OCI-LY1 (cell line): ENCODE data around the gene MAGEC2.

Experiments
- EZH2 ChIP-seq: fragments of 200-600 bp; sonication (generic), shearing (Covaris generic); IDR thresholded peaks from 2 replicates; pipeline ENCODE4 v1.8.0; 2017; ENCODE audit warnings: borderline replicate concordance, mixed run types, mild to moderate bottlenecking, antibody characterized with exemption, low read length, moderate library complexity, mixed read lengths
- TF ChIP-seq, protein P1 (sequence below): fragments of 200-600 bp; sonication (generic), shearing (Covaris generic); IDR thresholded peaks from 2 replicates; pipeline ENCODE4 v1.5.1; 2017; ENCODE audit warnings: mild to moderate bottlenecking, antibody characterized with exemption, low read length, moderate library complexity, mixed read lengths

DNA sequence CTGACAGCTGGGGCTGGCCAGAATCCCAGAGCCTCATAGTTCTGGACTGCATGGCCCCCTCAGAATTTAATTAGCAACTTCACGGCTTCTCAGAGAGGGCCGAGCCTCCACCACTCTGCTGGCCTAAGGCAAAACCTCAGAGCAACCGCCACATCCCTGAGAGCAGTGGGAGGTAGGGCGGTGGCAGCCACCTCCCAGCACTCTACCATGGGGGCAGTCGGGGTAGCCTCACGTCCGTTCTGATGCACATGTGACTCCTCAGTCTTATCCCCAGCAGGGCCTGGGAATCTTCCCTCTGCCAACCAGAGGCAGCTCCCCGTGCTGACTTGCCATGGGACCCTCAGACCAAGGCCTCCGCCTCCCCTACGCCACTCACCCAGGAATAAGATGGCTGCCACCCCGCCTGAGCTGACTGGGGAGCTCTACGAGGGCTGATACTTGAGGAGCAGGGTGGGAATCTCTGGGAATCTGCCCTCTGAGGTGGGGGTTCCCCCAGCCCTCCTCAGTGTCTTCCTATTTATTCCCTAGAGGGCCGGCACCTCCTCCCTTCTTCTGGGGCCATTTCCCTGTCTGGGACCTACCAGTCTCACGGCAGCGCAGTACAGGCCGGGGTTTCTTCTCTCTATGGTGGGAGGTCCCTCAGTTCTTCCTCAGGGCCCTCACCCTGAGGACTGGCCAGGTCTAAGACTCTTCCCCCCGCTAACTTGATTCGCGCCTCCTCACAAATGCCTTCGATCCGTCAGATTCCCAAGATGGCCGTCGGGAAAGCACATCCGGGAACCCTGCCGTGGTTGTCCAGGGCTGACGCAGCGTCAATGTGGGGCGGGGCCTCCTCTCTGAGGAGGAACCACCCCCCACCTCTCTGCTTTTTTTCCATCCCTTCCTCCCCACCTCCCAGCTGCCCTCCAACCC is at the start of gene MAGEC2:
- TF ChIP-seq, protein P1, sequence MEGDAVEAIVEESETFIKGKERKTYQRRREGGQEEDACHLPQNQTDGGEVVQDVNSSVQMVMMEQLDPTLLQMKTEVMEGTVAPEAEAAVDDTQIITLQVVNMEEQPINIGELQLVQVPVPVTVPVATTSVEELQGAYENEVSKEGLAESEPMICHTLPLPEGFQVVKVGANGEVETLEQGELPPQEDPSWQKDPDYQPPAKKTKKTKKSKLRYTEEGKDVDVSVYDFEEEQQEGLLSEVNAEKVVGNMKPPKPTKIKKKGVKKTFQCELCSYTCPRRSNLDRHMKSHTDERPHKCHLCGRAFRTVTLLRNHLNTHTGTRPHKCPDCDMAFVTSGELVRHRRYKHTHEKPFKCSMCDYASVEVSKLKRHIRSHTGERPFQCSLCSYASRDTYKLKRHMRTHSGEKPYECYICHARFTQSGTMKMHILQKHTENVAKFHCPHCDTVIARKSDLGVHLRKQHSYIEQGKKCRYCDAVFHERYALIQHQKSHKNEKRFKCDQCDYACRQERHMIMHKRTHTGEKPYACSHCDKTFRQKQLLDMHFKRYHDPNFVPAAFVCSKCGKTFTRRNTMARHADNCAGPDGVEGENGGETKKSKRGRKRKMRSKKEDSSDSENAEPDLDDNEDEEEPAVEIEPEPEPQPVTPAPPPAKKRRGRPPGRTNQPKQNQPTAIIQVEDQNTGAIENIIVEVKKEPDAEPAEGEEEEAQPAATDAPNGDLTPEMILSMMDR: no peak
- no peak for TF ChIP-seq EZH2
